Esophagus squamous epithelium (tissue), 4 donors: ENCODE data around the gene RABL2A.
"Not testable (repeated sequence)": the region's sequence is repeated elsewhere in the genome, so short reads cannot be mapped to it uniquely, and the experiment has no call there.

ENCODE experiments used
- POLR2A ChIP-seq, 4 donors: fragments of 450-650 bp; IDR thresholded peaks; one replicate each; pipeline ENCODE4 v1.6.1; 2017; ENCODE audit warnings: antibody characterized with exemption in 4 of 4, mild to moderate bottlenecking in 4 of 4, moderate library complexity in 3 of 4
- TF ChIP-seq, protein P1 (sequence below), 6 experiments: fragments of 450-650 bp in 4 of 6; fragments of 200-600 bp in 2 of 6; sonication (generic) in 2 of 6; IDR thresholded peaks; one replicate each; pipeline ENCODE4 v1.5.1; 2016 to 2019; ENCODE audit warnings: antibody characterized with exemption in 6 of 6, mild to moderate bottlenecking in 4 of 6, moderate library complexity in 4 of 6

DNA sequence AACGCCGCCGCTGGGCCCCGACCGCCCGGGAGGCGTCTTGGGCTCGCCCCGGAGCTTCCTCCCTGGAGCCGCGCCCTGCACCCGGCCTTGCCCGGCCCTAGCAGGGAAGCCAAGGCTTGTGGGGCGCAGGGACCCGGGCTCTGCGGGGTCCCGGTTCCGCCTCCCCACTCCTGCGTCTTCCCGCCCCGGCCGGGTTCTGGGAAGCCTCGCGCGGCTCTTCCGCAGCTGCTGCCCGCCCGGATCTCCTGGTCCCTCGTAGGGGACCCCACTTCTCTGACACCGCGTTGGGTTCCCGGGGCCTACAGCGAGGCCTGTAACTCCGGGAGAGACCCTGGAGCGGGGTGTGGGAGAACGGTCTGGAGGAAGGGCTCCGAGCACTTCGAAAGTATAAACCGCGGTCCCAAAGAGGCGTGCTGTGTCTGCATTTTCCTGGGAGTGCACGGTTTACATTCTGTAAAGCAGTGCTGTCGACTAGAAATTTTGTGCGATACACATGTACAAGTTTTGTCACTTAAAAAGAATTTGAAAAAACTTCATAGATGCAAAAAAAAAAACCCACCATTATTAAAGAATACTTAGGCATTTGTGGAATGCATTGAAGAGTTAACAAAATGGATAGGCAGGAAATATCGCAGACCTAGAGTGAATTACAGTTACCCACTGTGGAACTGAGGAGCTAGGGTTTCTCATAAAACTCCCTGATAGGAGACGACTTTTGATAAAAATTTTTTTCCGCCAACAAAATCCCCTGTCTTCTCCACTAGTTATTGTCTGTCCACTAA is 42.6 kb upstream of the RABL2A start:
- TF ChIP-seq, protein P1, sequence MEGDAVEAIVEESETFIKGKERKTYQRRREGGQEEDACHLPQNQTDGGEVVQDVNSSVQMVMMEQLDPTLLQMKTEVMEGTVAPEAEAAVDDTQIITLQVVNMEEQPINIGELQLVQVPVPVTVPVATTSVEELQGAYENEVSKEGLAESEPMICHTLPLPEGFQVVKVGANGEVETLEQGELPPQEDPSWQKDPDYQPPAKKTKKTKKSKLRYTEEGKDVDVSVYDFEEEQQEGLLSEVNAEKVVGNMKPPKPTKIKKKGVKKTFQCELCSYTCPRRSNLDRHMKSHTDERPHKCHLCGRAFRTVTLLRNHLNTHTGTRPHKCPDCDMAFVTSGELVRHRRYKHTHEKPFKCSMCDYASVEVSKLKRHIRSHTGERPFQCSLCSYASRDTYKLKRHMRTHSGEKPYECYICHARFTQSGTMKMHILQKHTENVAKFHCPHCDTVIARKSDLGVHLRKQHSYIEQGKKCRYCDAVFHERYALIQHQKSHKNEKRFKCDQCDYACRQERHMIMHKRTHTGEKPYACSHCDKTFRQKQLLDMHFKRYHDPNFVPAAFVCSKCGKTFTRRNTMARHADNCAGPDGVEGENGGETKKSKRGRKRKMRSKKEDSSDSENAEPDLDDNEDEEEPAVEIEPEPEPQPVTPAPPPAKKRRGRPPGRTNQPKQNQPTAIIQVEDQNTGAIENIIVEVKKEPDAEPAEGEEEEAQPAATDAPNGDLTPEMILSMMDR (IDR thresholded peaks at IDR 0.05), result not testable (repeated sequence)
- TF ChIP-seq POLR2A (IDR thresholded peaks at IDR 0.05), result not testable (repeated sequence)
